CD4-positive, alpha-beta T cell treated with Interleukin-4 for 4 hours (primary cell): Measurements from ENCODE around the gene BOLA3.
"Not testable (repeated sequence)": the region's sequence is repeated elsewhere in the genome, so short reads cannot be mapped to it uniquely, and the experiment has no call there.

Experiments
- DNase-seq: peaks from one replicate; pipeline ENCODE4 v3.0.0-alpha.2; 2020

Gene BOLA3

DNA sequence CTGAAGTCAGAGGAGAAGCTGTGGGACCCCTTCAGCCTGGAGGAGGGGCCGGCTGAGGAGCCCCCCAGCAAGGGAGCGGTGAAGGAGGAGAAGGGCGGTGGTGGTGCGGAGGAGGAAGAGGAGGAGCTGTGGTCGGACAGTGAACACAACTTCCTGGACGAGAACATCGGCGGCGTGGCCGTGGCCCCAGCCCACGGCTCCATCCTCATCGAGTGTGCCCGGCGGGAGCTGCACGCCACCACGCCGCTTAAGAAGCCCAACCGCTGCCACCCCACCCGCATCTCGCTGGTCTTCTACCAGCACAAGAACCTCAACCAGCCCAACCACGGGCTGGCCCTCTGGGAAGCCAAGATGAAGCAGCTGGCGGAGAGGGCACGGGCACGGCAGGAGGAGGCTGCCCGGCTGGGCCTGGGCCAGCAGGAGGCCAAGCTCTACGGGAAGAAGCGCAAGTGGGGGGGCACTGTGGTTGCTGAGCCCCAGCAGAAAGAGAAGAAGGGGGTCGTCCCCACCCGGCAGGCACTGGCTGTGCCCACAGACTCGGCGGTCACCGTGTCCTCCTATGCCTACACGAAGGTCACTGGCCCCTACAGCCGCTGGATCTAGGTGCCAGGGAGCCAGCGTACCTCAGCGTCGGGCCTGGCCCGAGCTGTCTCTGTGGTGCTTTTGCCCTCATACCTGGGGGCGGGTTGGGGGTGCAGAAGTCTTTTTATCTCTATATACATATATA lies 46.0 kb downstream of the BOLA3 start:
- DNase-seq = no peak

DNA sequence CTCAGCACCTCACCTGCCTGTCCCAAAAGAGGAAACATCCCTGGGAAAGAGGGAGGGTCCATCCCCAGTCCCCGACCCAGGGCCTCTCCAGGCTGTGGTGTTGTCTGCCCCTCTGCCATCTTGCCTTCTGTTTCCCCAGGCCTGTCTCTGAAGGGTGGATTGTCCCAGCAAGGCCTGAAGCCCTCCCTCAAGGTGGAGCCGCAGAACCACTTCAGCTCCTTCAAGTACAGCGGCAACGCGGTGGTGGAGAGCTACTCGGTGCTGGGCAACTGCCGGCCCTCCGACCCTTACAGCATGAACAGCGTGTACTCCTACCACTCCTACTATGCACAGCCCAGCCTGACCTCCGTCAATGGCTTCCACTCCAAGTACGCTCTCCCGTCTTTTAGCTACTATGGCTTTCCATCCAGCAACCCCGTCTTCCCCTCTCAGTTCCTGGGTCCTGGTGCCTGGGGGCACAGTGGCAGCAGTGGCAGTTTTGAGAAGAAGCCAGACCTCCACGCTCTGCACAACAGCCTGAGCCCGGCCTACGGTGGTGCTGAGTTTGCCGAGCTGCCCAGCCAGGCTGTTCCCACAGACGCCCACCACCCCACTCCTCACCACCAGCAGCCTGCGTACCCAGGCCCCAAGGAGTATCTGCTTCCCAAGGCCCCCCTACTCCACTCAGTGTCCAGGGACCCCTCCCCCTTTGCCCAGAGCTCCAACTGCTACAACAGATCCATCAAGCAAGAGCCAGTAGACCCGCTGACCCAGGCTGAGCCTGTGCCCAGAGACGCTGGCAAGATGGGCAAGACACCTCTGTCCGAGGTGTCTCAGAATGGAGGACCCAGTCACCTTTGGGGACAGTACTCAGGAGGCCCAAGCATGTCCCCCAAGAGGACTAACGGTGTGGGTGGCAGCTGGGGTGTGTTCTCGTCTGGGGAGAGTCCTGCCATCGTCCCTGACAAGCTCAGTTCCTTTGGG lies 47.2 kb downstream of the BOLA3 start:
- no peak for DNase-seq

DNA sequence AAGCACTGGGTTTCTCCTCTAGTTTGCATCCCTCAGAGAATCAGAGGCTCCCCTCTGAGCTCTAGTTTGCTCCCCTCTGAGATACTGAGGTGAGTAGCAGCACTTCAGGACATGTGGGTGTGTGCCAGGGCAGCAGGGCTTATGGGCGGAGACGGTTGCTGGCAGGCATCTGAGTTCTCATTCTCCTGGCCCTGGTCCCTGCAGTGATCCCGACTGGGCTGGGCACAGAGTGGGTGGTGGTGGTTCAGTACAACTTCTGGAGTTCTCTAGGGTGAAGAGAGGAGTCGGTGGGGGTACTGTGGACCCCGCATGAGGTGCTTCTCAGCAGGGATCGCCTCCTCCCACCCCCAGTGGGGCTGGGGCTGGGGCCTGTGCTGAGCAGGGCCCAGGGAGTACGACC lies 47.9 kb downstream of the BOLA3 start:
- DNase-seq = no peak

- DNase-seq = no peak
These were observed 48.4 kb downstream of the BOLA3 start for GRCh38 chr2:74099271-74099670.

GRCh38 chr2:74097574-74097973 lies 50.1 kb downstream of the BOLA3 start:
- DNase-seq = no peak

DNA sequence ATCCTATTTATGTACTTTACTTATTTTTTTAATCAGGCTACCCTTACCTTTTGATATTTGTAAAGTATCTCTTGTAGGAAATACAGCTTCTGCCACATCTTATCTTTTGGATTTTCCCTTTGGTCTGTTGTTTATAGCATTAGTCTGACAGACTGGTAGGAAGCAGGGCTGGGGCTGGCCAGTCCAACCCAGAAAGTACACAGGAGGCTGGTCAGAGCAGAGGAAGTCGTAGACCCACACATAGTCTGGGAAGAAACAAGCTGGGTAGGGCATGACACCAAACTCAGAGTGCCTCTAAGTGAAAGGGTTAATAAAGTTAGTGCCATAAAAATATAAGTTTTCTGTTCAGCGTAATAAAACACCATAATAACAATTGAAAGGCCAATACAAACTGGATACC lies 51.7 kb downstream of the BOLA3 start:
- DNase-seq = no peak

- no peak for DNase-seq
These were observed 52.1 kb downstream of the BOLA3 start for GRCh38 chr2:74095632-74096031.

GRCh38 chr2:74094291-74094690 lies 53.4 kb downstream of the BOLA3 start:
- DNase-seq = no peak

- no peak for DNase-seq
These were observed 53.9 kb downstream of the BOLA3 start for GRCh38 chr2:74093840-74094239.

DNA sequence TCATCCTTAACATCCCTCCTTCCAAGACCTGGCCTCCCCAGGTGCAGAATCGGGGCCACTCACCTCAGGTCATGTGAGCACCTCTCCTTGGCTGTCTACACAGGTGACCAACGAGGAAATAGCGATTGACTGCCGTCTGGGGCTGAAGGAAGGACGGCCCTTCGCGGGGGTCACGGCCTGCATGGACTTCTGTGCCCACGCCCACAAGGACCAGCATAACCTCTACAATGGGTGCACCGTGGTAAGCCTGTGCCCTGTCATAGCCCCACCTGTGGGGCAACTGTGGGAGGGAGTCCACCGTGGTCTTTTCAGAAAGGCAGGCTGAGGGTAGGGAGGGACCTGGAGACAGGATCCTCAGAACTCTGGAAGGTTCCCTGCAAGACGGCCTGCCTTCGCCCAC lies 54.3 kb downstream of the BOLA3 start:
- DNase-seq = no peak

GRCh38 chr2:74092275-74092674 lies 55.4 kb downstream of the BOLA3 start:
- DNase-seq = no peak

- no peak for DNase-seq
These were observed 56.3 kb downstream of the BOLA3 start for GRCh38 chr2:74091391-74091790.

DNA sequence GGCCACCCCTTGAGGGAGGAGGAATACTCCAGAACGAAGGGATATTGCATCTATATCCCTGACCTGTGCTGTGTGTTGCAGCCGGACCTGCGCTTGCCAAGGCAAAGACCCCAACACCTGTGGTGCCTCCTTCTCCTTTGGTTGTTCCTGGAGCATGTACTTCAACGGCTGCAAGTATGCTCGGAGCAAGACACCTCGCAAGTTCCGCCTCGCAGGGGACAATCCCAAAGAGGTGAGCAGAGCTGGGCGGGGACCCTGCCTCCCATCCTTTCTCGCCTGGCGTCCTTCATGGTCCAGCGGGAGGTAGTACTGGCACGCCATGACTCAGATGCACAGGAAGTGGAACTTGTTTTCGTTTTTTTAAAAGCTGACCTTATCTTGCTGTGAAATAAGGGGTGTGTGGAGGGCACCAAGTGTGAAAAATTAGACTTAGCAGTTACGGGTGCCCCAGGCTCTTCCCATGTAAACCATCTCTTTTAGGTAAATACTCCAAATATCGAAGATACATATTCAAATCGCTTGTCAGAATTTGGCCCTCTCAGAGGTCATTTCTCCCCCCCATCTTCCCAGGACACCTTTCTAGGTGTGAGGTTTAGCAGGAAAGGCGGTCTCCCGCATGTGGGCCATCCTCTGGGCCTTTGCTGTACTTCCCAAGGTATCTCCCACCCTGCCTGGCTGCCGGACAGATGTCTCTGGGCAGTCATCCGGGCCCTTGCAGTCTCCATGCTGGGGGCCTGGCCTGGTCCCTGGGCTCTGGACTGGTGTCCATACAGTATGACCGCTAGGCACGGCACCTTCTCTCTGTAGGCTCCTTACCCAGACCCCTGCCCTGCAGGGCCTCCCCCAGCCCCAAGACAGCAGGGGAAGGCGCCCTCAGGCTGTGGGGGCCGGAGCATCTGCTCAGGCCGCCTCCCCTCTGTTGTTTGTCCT lies 57.6 kb downstream of the BOLA3 start:
- DNase-seq = no peak

DNA sequence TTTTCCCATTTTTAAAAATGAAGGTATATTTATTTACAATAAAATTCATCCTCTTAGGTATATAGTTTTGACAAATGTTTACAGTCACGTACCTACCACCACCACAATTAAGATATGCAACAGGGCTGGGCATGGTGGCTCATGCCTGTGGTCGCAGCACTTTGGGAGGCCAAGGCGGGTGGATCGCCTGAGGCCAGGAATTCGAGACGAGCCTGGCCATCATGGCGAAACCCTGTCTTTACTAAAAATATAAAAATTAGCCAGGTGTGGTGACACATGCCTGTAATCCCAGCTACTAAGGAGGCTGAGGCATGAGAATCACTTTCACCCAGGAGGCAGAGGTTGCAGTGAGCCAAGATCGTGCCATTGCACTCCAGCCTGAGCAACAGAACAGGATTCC lies 59.0 kb downstream of the BOLA3 start:
- DNase-seq = not testable (repeated sequence)

DNA sequence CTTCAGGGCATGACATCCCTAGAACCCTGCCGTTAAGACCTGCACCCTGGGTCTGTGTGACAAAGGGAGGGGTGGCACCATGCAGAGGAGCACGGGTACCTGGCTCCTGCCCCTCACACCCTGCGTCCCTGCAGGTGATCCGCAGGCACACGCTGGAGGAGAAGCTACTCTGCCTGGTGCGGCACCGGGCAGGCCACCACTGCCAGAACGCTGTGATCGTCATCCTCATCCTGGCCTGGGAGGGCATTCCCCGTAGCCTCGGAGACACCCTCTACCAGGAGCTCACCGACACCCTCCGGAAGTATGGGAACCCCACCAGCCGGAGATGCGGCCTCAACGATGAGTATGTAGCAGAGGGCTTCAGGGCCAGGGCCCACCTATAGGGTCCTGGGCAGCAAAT lies 60.0 kb downstream of the BOLA3 start:
- DNase-seq = no peak

GRCh38 chr2:74086021-74086420 lies 61.7 kb downstream of the BOLA3 start:
- no peak for DNase-seq
